NCI-H510A (cell line): Measurements from ENCODE around the gene SP100.
"Not testable (repeated sequence)": the region's sequence is repeated elsewhere in the genome, so short reads cannot be mapped to it uniquely, and the experiment has no call there.

ENCODE experiments used
- DNase-seq: peaks from one replicate; lab custom pipeline; 2025; lab: John Stamatoyannopoulos, UW

SP100 gene

GRCh38 chr2:230419181-230419580 is 3.2 kb downstream of the SP100 start:
- DNase-seq, result no peak

GRCh38 chr2:230422149-230422548 is 6.1 kb downstream of the SP100 start:
- DNase-seq, result no peak

- no peak for DNase-seq
Observed at GRCh38 chr2:230423851-230424458, 8.0 kb downstream of the SP100 start.

GRCh38 chr2:230425377-230425776 is 9.4 kb downstream of the SP100 start:
- DNase-seq, result no peak

- DNase-seq, result no peak
Observed at GRCh38 chr2:230429513-230429912, 13.5 kb downstream of the SP100 start.

GRCh38 chr2:230430957-230431910 is 15.2 kb downstream of the SP100 start:
- no peak for DNase-seq

GRCh38 chr2:230434677-230435324 is 18.8 kb downstream of the SP100 start:
- DNase-seq, result no peak

GRCh38 chr2:230435431-230435830 is 19.4 kb downstream of the SP100 start:
- DNase-seq, result no peak

GRCh38 chr2:230439121-230439520 is 23.1 kb downstream of the SP100 start:
- not testable (repeated sequence) for DNase-seq

- no peak for DNase-seq
Observed at GRCh38 chr2:230439590-230439989, 23.6 kb downstream of the SP100 start.

- no peak for DNase-seq
Observed at GRCh38 chr2:230441227-230441897, 25.4 kb downstream of the SP100 start.

- DNase-seq, result no peak
Observed at GRCh38 chr2:230443541-230443940, 27.5 kb downstream of the SP100 start.

GRCh38 chr2:230444832-230445231 is 28.8 kb downstream of the SP100 start:
- DNase-seq, result no peak

GRCh38 chr2:230447036-230447435 is 31.0 kb downstream of the SP100 start:
- DNase-seq, result no peak

GRCh38 chr2:230447455-230448451 is 31.8 kb downstream of the SP100 start:
- DNase-seq, result no peak

- DNase-seq, result no peak
Observed at GRCh38 chr2:230449901-230450467, 34.0 kb downstream of the SP100 start.

- DNase-seq, result no peak
Observed at GRCh38 chr2:230453006-230453405, 37.0 kb downstream of the SP100 start.

- no peak for DNase-seq
Observed at GRCh38 chr2:230455005-230455684, 39.1 kb downstream of the SP100 start.

- no peak for DNase-seq
Observed at GRCh38 chr2:230457073-230457768, 41.2 kb downstream of the SP100 start.
